GM06990 (cell line): ENCODE measurements around the gene MDFIC.

Experiments used
- DNase-seq: peaks from one replicate; pipeline ENCODE4 v3.0.0-alpha.2; 2011; ENCODE audit not compliant: insufficient read length; ENCODE audit errors: extremely low read depth
- H3K27me3 ChIP-seq: replicated peaks from 2 replicates; pipeline ENCODE4 v1.6.0; 2011; ENCODE audit warnings: low read length; ENCODE audit not compliant: control insufficient read depth, insufficient read depth
- H3K36me3 ChIP-seq: 2 replicates; pipeline ENCODE4 v1.5.1; 2011; ENCODE audit warnings: low read length; ENCODE audit not compliant: control insufficient read depth, insufficient read depth
- H3K4me3 ChIP-seq: replicated peaks from 2 replicates; pipeline ENCODE4 v1.5.1; 2011; ENCODE audit warnings: low read depth, mild to moderate bottlenecking, control low read depth, low read length
- TF ChIP-seq, protein P1 (sequence below): IDR thresholded peaks from 2 replicates; pipeline ENCODE4 v1.5.1; 2011; ENCODE audit warnings: low read length, control low read depth, mild to moderate bottlenecking, inconsistent platforms; ENCODE audit not compliant: insufficient read depth, poor library complexity, severe bottlenecking

Gene MDFIC

DNA sequence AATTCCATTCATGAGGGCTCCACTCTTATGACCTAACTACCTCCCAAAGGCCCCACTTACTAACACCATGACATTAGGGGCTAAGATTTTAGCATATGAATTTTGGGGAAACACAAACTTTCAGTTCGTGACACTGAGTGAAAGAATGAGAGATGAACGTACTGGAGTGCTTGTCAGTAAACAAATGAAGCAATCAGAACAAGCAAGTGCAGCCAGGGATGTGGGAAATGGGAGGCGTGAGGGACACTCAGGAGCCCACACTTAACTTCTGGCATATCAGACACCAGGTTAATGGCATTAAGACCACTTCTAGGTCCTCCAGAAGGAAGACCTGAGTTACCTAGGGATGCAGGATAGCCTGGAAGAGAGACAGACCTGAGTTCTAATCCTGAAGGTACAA lies 2.3 kb upstream of the MDFIC start:
- no peak for DNase-seq
- TF ChIP-seq, protein P1, sequence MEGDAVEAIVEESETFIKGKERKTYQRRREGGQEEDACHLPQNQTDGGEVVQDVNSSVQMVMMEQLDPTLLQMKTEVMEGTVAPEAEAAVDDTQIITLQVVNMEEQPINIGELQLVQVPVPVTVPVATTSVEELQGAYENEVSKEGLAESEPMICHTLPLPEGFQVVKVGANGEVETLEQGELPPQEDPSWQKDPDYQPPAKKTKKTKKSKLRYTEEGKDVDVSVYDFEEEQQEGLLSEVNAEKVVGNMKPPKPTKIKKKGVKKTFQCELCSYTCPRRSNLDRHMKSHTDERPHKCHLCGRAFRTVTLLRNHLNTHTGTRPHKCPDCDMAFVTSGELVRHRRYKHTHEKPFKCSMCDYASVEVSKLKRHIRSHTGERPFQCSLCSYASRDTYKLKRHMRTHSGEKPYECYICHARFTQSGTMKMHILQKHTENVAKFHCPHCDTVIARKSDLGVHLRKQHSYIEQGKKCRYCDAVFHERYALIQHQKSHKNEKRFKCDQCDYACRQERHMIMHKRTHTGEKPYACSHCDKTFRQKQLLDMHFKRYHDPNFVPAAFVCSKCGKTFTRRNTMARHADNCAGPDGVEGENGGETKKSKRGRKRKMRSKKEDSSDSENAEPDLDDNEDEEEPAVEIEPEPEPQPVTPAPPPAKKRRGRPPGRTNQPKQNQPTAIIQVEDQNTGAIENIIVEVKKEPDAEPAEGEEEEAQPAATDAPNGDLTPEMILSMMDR, result no peak
- H3K36me3 ChIP-seq, result no peaks in the 10 kb centered on the region
- H3K4me3 ChIP-seq, result peak overlapping the region; percentile 46
- H3K27me3 ChIP-seq, result no peaks in the 10 kb centered on the region

GRCh38 chr7:114921631-114922025 lies 266 bp upstream of the MDFIC start:
- no peak for DNase-seq
- Histone ChIP-seq H3K36me3 (no peaks in the 10 kb centered on the region), H3K27me3 (no peaks in the 10 kb centered on the region), H3K4me3 (peak overlapping the region; percentile 74)
- TF ChIP-seq, protein P1, result no peak

DNA sequence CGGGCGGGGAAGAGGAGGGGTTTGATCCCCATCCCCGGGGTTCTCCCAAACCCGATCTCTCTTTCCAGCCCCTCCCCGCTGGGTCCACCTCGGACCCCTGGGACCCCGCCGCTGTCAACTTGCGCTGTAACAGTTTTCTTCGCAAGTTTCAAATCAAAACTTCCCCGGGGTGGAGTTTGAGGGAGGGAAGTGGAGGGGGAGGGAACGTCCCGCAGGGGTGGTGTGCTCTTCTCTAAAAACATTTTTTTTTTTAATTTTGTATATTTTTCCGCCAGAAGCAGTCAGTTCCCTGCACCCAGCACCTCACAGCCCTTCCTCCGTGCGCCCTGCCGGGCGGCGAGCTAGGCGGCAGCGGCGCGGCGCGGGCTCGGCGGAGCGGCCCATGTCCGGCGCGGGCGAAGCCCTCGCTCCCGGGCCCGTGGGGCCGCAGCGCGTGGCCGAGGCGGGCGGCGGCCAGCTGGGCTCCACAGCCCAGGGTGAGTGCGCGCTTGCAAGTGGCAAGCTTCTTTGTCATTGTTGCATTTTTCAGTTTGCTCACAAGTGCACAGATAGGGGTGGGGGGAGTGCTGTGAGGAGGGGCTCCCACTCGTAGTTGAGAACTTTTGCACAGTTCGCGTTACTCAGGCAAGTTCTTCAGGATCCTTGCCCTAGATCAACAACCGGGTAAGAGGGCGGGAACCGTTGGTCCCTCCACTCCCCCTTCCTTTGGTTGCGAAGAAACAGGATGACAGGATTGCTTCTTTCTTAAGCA lies 933 bp downstream of the MDFIC start:
- peak; percentile 72 for DNase-seq
- no peaks in the 10 kb centered on the region for H3K36me3 ChIP-seq
- TF ChIP-seq, protein P1, result no peak
- H3K4me3 ChIP-seq, result peak overlapping the region; percentile 74
- no peaks in the 10 kb centered on the region for H3K27me3 ChIP-seq

GRCh38 chr7:114923403-114923713 lies 1.5 kb downstream of the MDFIC start:
- no peaks in the 10 kb centered on the region for H3K27me3 ChIP-seq
- DNase-seq, result no peak
- TF ChIP-seq, protein P1, result no peak
- H3K4me3 ChIP-seq, result peak overlapping the region; percentile 74
- H3K36me3 ChIP-seq, result no peaks in the 10 kb centered on the region

GRCh38 chr7:114924038-114924712 lies 2.3 kb downstream of the MDFIC start:
- TF ChIP-seq, protein P1, result no peak
- no peaks in the 10 kb centered on the region for H3K27me3 ChIP-seq
- no peaks in the 10 kb centered on the region for H3K36me3 ChIP-seq
- peak overlapping the region; percentile 74 for H3K4me3 ChIP-seq
- DNase-seq, result no peak
